Activated CD8-positive, alpha-beta memory T cell treated with anti-CD3 and anti-CD28 coated beads for 4 hours (primary cell): ENCODE results near the gene SVOPL.

Experiments used
- DNase-seq, 2 donors: peaks; one replicate each; pipeline ENCODE4 v3.0.0-alpha.2; 2020; ENCODE audit warnings: low read depth in 2 of 2

SVOPL gene

DNA sequence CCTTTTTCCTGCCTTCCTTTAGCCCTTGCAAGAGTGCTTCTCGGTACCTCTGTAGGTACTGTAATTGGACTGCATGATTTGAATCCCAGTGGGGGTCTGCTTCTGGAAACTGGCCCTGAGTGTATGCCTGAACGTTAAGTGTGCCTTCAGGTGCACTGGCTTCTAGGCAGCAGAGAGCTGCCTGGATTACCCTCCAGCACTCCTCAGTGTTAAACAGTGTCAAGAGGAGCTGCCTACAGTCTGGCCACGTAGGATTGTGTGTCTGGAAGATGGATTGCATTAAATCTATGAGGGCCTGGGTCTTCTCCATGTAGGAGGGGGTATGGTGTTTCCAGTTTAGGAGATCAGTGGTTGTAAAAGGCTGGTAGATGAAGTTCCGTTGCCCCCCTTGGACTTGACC lies 137.4 kb downstream of the SVOPL start:
- no peak for DNase-seq

DNA sequence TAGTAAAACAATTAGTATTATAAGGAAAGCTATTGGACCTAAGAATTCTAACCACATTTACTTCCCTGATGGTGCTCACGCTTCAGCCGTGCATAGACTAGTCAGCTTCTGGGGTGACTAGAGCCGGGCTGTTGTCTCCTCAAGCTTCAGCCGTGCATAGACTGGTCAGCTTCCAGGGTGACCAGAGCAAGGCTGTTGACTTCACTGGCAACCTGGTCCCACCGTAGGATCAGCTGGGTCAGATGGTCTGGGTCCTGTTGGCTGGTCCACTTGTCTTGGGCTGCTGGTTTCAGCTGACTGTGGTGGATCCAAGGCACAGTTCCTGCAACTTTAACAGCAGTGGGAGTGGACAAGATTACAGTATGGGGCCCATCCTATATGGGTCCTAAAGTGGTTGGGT lies 141.7 kb downstream of the SVOPL start:
- no peak for DNase-seq

DNA sequence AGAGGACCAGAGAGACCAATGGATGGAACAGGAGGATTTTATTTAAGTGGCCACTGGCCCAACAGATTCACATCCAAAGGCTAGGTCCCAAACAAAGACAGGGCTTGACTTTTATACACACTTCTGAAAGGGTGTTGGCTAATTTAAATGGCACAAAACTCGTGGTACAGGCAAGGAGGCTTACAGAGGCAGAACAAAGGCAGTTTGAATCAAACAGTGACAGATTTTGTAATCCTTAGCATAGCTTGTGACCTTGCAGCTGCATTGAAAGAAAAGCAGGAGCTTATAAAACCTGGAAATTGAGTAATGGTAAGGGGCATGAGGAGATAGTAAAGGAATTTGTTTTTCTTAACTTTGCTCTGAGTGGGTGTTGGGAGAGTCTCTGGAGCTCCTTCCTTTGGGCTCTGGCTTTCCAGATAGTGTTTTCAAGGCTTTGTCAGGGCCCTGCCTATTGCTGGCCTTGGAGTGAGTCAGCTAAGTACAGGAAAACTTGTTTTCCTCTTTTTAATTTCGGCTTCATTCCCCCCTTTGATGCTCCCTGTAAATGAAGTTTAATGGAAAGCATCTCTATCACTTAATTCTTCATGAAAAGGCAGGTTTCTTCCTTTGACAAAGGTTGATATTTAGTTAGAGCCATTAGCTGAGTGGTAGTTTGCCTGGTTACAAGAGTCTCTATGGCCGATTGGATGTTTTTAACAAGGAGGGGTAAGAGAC lies 144.2 kb downstream of the SVOPL start:
- no peak for DNase-seq

DNA sequence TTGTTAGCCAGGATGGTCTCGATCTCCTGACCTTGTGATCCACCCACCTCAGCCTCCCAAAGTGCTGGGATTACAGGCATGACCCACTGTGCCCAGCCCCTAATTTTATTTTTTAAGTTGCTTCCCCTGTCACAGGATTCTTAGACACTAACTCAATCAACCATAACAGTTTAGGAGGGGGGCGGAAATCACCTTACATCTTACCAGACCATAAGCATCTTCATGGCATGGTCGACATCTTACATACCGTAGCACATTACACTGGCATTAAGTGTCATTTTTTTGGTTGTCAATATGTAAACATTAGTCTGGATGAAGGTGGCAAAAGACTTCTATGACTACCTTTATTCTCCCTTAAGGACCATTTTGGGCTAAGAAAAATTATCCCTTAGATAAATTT lies 145.5 kb downstream of the SVOPL start:
- DNase-seq: no peak

DNA sequence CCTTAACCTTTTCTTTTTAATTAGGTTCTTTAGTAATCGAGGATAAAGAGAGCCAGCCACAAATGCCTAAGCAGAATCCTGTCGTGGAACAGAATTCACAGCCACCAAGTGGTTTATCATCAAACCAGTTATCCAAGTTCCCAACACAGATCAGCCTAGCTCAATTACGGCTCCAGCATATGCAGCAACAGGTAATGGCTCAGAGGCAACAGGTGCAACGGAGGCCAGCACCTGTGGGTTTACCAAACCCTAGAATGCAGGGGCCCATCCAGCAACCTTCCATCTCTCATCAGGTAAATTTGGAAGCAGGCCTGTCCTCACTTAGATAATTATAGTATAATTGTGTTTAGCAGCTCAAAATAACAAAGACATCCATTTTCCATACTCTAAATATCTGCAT lies 146.5 kb downstream of the SVOPL start:
- no peak for DNase-seq

DNA sequence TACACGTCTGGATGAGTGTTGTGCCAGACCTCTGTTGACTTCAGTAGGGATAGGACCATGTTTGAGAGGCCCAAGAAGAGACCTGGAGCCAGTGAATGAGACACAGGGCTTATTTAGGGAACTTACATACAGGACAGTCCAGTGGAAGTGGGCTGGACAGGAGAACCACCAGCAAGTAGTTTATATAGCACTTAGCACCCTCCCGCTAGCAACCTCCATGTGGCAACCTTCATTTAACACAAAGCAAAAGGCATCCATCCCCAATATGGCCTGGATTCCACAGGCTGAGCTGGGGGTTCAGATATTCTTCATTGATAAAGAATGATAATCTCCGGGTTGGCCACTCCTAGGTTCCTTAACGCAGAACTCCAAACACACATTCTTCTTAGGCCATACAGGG lies 147.4 kb downstream of the SVOPL start:
- no peak for DNase-seq

DNA sequence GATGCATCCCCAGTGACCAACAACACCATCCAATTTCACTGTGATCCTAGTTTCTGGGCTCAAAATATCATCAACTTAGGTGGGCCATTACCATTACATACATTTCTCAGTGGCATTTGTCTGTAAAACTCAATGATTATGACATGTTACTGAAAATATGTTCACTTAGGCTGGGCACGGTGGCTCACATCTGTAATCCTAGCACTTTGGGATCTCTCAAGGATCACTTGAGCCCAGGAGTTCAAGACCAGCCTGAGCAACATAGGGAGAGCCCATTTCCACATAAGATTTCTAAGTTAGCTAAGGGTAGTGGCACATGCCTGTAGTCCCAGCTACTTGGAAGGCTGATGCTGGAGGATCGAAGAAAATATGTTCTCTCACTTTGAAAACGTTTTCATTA lies 150.1 kb downstream of the SVOPL start:
- DNase-seq: no peak

DNA sequence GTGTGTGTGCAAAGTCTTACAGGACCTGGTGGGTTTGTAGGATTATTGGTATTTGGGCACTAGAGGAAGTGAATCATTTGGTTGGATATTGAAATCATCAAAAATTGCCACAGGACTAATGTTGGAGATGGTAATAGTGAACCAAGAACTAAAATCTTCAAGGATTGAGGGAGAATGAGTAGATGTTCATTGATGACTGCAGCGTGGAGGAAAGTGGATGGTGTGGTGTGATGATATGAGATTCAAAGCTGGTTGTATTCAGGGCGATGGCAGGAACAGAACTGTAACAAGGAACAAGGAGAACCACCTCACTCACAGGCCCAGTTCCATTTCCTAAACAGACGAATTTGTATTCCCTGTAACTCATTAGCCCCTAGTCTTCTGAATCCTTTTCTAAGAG lies 150.8 kb downstream of the SVOPL start:
- DNase-seq: no peak

DNA sequence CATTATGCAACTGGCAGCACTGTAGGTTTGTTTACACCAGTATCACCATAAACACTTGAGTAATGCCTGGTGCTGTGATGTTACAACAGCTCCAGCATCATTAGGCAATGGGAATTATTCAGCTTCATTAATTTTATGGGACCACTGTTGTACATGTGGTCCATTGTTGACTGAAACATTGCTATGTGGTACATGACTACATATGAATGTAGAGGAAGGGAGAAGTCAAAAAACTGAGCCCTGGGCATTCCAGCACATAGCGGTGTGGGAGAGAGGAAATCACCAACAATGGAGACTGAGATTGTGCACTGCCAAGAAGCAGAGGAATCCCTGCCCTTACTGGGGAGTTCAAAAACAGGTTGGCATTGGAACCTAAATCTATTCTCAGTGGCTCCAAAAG lies 152.1 kb downstream of the SVOPL start:
- no peak for DNase-seq

DNA sequence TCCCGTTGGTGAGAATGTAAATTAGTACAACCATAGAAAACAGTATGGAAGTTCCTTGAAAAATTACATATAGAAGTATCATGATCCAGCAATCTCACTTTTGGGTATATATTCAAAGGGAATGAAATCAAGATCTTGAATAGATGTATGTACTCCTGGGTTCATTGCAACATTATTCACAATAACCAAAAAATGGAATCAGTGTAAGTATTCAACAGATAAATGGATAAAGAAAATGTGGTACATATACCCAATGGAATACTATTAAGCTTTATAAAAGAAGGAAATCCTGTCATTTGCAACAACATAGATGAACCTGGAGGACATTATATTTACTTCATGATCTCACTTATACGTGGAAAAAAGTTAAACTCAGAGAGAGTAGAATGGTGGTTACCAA lies 154.3 kb downstream of the SVOPL start:
- DNase-seq: no peak

DNA sequence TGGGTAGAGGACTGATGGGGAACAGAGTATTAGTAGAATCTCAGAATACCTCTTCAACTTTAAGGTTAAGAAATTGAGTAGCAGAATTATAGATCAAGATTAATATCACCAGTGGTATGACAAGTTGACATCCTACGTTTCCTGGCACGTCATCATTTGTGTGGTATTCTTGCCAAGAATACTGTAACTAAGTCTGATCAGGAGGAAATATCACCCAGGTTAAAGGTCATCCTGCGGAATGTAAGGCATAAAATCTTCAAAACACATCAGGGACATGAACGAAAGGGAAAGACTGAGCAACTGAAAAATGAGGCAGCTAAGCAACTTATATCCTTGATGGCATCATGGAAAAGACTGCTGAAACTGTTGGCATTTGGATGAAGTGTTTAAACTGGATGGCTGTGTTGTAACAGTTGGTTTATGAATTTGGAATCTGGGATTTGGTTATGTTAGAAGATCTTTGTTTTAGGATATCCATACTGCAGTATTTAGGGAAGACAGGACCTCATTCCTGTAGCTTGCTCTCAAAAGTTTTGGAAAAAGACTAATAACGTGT lies 155.0 kb downstream of the SVOPL start:
- no peak for DNase-seq

DNA sequence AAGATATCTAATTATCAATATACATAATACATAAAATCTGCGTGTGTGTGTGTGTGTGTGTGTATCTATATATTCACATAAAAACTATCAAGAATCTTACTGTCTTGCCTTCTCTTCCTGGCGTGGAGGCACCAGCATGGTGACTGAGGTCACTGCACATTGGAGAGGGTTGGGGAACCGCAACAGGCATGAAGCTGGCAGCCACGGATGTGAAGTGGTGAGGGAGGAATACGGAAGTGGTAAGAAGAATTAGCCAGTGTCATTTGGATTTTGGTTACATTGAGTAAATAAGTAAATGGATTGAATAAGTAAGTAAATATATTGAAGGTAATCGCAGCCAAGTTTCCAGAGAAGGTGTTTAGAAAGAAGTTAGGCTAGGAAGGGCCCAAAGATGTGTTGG lies 156.0 kb downstream of the SVOPL start:
- DNase-seq: no peak
